ENCODE data around the gene NR1D1.

GRCh38 chr17:40097087-40097486 is 3.3 kb downstream of the NR1D1 start:
- TF ChIP-seq, protein P1, sequence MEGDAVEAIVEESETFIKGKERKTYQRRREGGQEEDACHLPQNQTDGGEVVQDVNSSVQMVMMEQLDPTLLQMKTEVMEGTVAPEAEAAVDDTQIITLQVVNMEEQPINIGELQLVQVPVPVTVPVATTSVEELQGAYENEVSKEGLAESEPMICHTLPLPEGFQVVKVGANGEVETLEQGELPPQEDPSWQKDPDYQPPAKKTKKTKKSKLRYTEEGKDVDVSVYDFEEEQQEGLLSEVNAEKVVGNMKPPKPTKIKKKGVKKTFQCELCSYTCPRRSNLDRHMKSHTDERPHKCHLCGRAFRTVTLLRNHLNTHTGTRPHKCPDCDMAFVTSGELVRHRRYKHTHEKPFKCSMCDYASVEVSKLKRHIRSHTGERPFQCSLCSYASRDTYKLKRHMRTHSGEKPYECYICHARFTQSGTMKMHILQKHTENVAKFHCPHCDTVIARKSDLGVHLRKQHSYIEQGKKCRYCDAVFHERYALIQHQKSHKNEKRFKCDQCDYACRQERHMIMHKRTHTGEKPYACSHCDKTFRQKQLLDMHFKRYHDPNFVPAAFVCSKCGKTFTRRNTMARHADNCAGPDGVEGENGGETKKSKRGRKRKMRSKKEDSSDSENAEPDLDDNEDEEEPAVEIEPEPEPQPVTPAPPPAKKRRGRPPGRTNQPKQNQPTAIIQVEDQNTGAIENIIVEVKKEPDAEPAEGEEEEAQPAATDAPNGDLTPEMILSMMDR (conservative IDR thresholded peaks at IDR 0.05; ENCODE audit: low read length) = no peak
- no peak for TF ChIP-seq EZH2phosphoT487 (IDR thresholded peaks at IDR 0.05; ENCODE audit: borderline replicate concordance, low read depth, low read length)
